SK-N-SH (cell line): ENCODE measurements around the gene FUS.

Source experiments
- CHD2 ChIP-seq: fragments of 150-350 bp; IDR thresholded peaks from 2 replicates; pipeline ENCODE4 v1.6.1; 2018; ENCODE audit warnings: low read length; ENCODE audit not compliant: partially characterized antibody
- EZH2phosphoT487 ChIP-seq: fragments of 200-600 bp; sonication (generic); IDR thresholded peaks from 2 replicates; pipeline ENCODE4 v1.6.1; 2017; ENCODE audit warnings: low read depth, mixed run types, mild to moderate bottlenecking, antibody characterized with exemption, moderate library complexity, borderline replicate concordance
- MAX ChIP-seq: IDR thresholded peaks from 2 replicates; pipeline ENCODE4 v1.4.0; 2012; ENCODE audit warnings: low read depth
- MXI1 ChIP-seq: IDR thresholded peaks from 2 replicates; pipeline ENCODE4 v1.6.1; 2012; ENCODE audit warnings: mild to moderate bottlenecking, low read depth, low read length, improper control_type of control experiment
- POLR2AphosphoS5 ChIP-seq: IDR thresholded peaks from 2 replicates; pipeline ENCODE4 v1.6.1; 2012; ENCODE audit warnings: low read depth, low read length
- RAD21 ChIP-seq: IDR thresholded peaks from 2 replicates; pipeline ENCODE4 v1.6.1; 2012; ENCODE audit warnings: mild to moderate bottlenecking, low read length
- TAF1 ChIP-seq: IDR thresholded peaks from 2 replicates; pipeline ENCODE4 v1.6.1; 2012; ENCODE audit warnings: low read depth, mild to moderate bottlenecking, low read length, moderate library complexity, borderline replicate concordance
- TCF12 ChIP-seq: IDR thresholded peaks from 2 replicates; pipeline ENCODE4 v1.4.0; 2012
- TEAD4 ChIP-seq: IDR thresholded peaks from 2 replicates; pipeline ENCODE4 v1.4.0; 2012; ENCODE audit warnings: mild to moderate bottlenecking, borderline replicate concordance; ENCODE audit not compliant: insufficient read depth
- TF ChIP-seq, protein P1 (sequence below): fragments of 200-600 bp; sonication (generic); IDR thresholded peaks from 2 replicates; pipeline ENCODE4 v1.6.1; 2017; ENCODE audit warnings: antibody characterized with exemption, mild to moderate bottlenecking, moderate library complexity

DNA sequence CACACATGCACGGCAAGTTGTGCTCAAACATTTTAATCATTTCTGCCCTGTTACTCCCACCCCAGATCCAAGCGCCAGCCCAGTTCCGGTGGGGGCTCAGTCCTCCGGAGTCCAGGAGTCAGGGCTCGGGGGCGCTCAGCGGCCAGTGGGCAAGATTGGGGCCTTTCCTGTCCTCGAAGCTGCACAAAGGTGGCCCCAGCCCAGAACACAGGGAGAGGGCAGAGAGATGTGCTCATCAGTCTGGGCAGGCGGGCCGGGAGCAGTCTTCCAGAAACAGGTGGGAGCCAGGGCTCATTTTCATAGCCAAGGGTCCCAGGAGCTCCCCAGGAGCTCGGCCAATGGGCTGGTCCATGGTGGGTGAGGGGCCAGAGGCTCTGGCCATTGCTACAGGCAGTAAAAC is 48.5 kb upstream of the FUS start:
- no peak for TF ChIP-seq TEAD4
- no peak for TF ChIP-seq MAX
- no peak for TF ChIP-seq MXI1
- TF ChIP-seq TCF12 = no peak
- TF ChIP-seq, protein P1, sequence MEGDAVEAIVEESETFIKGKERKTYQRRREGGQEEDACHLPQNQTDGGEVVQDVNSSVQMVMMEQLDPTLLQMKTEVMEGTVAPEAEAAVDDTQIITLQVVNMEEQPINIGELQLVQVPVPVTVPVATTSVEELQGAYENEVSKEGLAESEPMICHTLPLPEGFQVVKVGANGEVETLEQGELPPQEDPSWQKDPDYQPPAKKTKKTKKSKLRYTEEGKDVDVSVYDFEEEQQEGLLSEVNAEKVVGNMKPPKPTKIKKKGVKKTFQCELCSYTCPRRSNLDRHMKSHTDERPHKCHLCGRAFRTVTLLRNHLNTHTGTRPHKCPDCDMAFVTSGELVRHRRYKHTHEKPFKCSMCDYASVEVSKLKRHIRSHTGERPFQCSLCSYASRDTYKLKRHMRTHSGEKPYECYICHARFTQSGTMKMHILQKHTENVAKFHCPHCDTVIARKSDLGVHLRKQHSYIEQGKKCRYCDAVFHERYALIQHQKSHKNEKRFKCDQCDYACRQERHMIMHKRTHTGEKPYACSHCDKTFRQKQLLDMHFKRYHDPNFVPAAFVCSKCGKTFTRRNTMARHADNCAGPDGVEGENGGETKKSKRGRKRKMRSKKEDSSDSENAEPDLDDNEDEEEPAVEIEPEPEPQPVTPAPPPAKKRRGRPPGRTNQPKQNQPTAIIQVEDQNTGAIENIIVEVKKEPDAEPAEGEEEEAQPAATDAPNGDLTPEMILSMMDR = no peak
- TF ChIP-seq POLR2AphosphoS5 = no peak
- no peak for TF ChIP-seq TAF1
- TF ChIP-seq RAD21 = no peak
- no peak for TF ChIP-seq CHD2
- no peak for TF ChIP-seq EZH2phosphoT487
